ENCODE data around the gene NMD3. TPM values are rescaled to one million over a fixed set of nuclear protein-coding genes. Genes with fewer than 3 reads are reported as not detected.

Gene NMD3
- total and polyA plus RNA-seq, 2 experiments from 2014 or later: 27.8 to 52.5 TPM

DNA sequence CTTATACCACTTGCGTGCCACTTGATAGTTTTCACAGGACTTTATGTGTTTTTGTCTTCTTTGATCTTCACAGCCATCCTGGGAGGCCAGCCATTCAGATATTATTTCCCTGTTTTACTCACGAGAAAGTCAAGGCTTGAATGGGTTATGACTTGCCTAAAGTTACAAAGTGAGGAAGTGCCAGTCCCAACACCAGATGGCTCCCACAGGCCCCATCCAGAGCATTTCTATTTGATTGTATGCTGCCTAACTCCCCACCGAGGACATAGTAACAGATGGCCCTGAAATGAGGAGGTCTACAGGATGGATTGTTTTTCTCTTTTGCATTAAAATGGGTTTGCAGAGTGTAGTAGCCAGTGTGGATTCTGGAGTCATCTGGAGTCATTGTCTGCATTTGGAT lies 75.7 kb downstream of the NMD3 start:
- H3K36me3 ChIP-seq (replicated peaks; ENCODE audit: insufficient read depth, low read depth): no peaks in the 10 kb centered on the region
- H3K9me2 ChIP-seq (replicated peaks; ENCODE audit: insufficient read depth): no peaks in the 10 kb centered on the region
- H4K20me1 ChIP-seq (ENCODE audit: insufficient read depth, poor library complexity, severe bottlenecking): no peaks in the 10 kb centered on the region
- H3K4me3 ChIP-seq: no peak overlapping the region
- TF ChIP-seq EZH2phosphoT487 (IDR thresholded peaks at IDR 0.05; ENCODE audit: low read depth, severe bottlenecking, unreplicated experiment) (no peak), EZH2 (IDR thresholded peaks at IDR 0.05; ENCODE audit: borderline replicate concordance) (no peak)
- TF ChIP-seq, protein P1, sequence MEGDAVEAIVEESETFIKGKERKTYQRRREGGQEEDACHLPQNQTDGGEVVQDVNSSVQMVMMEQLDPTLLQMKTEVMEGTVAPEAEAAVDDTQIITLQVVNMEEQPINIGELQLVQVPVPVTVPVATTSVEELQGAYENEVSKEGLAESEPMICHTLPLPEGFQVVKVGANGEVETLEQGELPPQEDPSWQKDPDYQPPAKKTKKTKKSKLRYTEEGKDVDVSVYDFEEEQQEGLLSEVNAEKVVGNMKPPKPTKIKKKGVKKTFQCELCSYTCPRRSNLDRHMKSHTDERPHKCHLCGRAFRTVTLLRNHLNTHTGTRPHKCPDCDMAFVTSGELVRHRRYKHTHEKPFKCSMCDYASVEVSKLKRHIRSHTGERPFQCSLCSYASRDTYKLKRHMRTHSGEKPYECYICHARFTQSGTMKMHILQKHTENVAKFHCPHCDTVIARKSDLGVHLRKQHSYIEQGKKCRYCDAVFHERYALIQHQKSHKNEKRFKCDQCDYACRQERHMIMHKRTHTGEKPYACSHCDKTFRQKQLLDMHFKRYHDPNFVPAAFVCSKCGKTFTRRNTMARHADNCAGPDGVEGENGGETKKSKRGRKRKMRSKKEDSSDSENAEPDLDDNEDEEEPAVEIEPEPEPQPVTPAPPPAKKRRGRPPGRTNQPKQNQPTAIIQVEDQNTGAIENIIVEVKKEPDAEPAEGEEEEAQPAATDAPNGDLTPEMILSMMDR (IDR thresholded peaks at IDR 0.05; ENCODE audit: poor library complexity): no peak
- H3K27me3 ChIP-seq: no peaks in the 10 kb centered on the region
- no peak overlapping the region for H3K27ac ChIP-seq
- H3K4me1 ChIP-seq (ENCODE audit: insufficient read depth): no peaks in the 10 kb centered on the region
- no peaks in the 10 kb centered on the region for H3K79me2 ChIP-seq
- no peaks in the 10 kb centered on the region for H3K9me3 ChIP-seq (ENCODE audit: low read depth)
- H3K4me2 ChIP-seq: no peak overlapping the region
- no peak for DNase-seq (ENCODE audit: low spot score)
- no peak overlapping the region for H2AFZ ChIP-seq
- 96% methylated on average over 3 of the region's 3 CpGs for WGBS (ENCODE audit: low lambda C conversion rate, missing lambda C conversion rate)

Small RNAs within 50 kb of the gene (small RNA-seq; reads per million reads assigned to genes)
- gene AC108738.1: not detected

Other genes starting within 250 kb of the NMD3 start
- gene B3GALNT1, start 116.0 kb upstream of the NMD3 start, total RNA-seq: 19.1 and 22.5 TPM in 2 replicates
- 10.4 and 11.7 TPM in 2 replicates for gene B3GALNT1, start 116.0 kb upstream of the NMD3 start, polyA plus RNA-seq
- gene SPTSSB, start 150.2 kb downstream of the NMD3 start, total RNA-seq: 5.0 and 5.3 TPM in 2 replicates
- gene SPTSSB, start 150.2 kb downstream of the NMD3 start, polyA plus RNA-seq: 6.9 and 17.2 TPM in 2 replicates

Data from hepatocyte (in vitro differentiated cells).